Fibroblast of skin of left quadriceps (primary cell): ENCODE measurements around the gene METTL4.
"Not testable (repeated sequence)": the region's sequence is repeated elsewhere in the genome, so short reads cannot be mapped to it uniquely, and the experiment has no call there.

Experiments used
- DNase-seq, 2 experiments: peaks; one replicate each; pipeline ENCODE4 v3.0.0-alpha.2; 2013; ENCODE audit warnings: low read depth in 2 of 2

Gene METTL4

GRCh38 chr18:2559249-2559648 is 12.1 kb downstream of the METTL4 start:
- DNase-seq: no peak

DNA sequence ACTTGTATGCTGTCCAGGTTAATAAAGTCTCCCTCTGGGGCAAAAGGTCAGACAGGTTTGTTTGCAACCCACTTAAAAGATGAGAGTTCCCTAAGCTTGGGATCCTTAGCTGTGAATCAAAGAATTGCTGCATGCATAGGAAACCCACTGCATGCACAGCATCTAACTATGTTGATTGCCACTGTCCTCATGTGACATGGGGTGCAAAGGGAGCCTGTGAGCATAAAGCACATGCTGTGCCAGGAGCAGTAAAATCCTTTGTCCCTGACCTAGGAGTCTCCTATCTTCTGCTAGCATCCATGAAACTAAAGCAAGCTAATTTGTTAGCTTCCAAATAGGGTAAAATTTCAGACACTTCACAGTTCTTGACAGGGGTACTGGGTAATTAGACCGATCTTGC is 13.8 kb downstream of the METTL4 start:
- DNase-seq: no peak

- no peak for DNase-seq
These were observed 15.4 kb downstream of the METTL4 start for GRCh38 chr18:2555895-2556294.

GRCh38 chr18:2554696-2555095 is 16.6 kb downstream of the METTL4 start:
- DNase-seq: no peak

- DNase-seq: no peak
These were observed 19.9 kb downstream of the METTL4 start for GRCh38 chr18:2551425-2551824.

DNA sequence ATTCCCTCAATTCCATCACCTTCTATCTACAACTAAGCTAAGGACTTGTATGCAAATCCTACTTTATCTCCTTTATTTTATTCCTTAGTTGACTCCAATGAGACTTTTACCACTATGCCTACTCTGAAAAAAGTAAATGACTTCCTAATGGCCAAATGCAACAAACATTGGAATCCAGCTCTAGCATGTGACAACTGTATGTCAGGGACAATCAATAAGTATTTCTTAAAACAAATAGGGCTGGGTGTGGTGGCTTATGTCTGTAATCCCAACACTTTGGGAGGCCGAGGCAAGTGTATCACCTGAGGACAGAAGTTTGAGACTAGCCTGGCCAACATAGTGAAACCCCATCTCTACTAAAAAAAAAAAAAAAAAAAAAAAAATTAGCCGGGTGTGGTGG is 21.8 kb downstream of the METTL4 start:
- no peak for DNase-seq

GRCh38 chr18:2547477-2548087 is 23.7 kb downstream of the METTL4 start:
- DNase-seq: no peak

DNA sequence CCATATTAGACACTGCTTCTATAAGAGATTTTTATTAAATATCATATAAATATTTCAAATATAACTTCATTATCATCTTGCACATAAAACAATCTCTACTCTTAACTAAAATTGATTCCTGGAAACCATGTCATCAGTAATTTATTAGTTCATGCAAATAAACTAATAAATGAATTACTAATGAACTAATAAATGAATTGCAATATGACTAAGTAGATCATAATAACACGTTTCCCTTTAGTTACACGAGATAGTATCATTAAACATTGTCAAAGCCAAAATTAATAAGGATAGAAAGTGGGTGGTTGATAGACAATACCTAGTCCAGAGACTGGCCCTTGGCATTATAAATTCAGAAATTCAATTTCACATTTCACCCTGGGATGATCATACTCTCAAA is 26.1 kb downstream of the METTL4 start:
- DNase-seq: no peak

GRCh38 chr18:2541925-2542563 is 29.3 kb downstream of the METTL4 start:
- not testable (repeated sequence) for DNase-seq

DNA sequence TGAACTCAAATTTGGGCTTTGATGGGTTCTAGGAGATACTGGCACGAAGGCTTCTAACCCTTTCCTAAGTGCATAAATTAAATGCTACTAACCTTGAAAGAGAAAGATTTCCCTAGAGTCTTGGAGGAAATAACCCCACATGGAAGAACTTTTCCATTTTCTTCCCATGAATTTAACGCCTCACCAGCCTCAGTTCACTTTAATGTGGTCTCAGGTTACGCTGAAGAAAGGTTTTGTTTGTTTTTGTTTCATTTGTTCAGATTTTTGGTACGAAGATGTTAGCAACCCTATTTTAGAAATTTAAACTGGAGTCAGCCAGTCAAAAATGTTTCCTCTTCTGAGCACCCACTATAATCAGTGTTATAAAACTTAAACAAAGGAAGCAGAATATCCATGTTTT is 30.7 kb downstream of the METTL4 start:
- DNase-seq: no peak

GRCh38 chr18:2538844-2539243 is 32.5 kb downstream of the METTL4 start:
- peak in 1 of 2 experiments; percentile 41 for DNase-seq

GRCh38 chr18:2538236-2538635 is 33.1 kb downstream of the METTL4 start:
- DNase-seq: no peak

DNA sequence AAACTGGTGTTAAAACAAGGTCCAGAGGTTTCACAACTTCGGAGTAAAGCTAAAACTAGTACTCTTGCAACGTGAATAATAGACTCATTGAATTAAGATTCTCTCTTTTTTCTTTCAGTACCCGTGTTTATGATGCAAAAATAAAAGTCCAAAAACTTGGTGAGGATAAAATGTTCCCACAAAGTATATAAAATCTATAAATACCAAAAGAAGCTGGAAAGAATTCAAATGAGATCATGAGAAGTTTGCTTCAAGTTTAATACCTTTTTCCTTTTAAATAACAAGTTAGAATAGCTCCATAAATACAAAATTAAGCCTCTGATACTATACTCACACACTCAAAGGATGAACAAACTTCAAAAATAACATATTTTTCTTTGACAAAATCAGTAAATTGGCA is 34.0 kb downstream of the METTL4 start:
- DNase-seq: no peak

DNA sequence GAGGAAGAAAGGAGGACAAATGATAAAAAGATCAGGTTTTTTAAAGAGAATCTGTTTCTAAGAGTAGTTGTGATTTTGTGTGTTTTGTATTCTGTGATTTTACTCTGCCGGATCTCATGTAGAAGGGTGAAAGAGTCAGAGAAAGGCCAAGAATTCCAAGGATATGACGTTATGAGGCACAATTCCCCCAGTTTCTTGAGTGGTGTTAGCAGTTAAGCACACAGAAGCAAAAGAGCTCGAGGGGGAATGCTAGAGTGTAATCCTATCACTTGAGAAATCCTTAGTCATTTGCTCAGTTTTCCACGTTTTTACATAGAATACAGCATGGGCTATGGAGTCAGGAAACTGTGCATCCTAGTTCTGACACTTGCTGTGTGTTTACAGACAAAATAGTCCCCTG is 34.8 kb downstream of the METTL4 start:
- DNase-seq: peak in 1 of 2 experiments; percentile 33

- DNase-seq: no peak
These were observed 35.2 kb downstream of the METTL4 start for GRCh38 chr18:2536063-2536462.

DNA sequence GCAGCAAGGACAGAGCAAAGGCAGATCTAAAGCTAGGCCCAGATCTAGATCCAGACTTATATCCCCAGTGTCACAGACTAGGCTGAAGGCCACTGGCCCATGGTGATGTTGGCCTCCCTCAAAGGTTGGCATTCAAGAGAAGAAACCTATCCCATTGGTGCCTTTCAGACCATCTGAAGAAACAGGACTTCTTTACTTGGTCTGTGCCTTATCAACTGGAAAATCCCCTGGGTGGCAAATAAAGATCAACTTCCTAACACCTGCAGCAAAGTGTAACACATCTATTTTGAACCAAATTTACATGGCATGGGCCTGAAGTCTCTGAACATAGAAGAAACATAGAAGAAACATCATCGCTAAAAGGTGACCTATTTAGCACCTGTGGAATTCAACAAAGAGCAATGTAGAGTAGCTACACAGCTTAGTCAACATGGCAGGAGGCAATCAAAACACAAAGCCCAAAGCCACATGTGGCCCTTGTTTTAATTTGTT is 35.8 kb downstream of the METTL4 start:
- DNase-seq: no peak

DNA sequence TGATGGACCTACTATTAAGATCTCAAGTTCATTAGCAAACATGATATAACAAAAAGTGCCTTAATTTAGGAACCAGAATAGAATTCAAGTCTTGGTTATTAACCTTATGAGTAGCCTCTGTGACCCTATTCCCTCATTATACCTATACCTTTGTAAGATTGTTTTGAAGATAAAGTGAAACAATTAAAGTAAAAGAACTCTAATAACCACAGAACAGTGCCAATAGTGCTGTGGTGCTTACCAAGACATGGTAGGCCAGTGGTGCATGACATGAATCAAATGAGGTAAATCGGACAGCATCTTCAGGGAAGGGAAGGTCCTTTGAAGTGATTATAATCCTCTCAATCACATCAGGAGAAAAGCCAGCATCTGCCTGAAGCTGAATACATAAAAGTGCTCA is 36.4 kb downstream of the METTL4 start:
- no peak for DNase-seq

DNA sequence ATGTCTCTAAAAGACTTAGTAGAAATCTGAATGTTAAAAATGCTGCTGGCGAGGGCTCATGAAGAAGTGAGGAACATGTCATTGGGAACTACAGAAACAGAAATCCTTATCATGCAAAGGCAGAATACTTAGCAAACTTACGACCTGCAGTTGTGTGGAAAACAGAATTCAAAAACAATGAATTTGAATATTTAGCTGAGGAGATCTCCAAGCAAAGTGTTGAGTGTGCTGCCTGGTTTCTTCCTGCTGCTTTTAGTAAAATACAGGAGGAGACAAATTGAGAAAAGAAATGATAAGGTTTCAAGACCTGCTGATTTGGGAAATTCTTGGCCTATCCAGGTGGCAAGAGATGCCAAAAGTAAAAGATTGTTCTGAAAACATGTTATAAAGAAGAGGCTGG is 38.5 kb downstream of the METTL4 start:
- no peak for DNase-seq

- DNase-seq: no peak
These were observed 39.6 kb downstream of the METTL4 start for GRCh38 chr18:2531751-2532150.

GRCh38 chr18:2529154-2529553 is 42.2 kb downstream of the METTL4 start:
- peak; percentile 59 to 60 for DNase-seq

- DNase-seq: no peak
These were observed 45.0 kb downstream of the METTL4 start for GRCh38 chr18:2526329-2526728.

DNA sequence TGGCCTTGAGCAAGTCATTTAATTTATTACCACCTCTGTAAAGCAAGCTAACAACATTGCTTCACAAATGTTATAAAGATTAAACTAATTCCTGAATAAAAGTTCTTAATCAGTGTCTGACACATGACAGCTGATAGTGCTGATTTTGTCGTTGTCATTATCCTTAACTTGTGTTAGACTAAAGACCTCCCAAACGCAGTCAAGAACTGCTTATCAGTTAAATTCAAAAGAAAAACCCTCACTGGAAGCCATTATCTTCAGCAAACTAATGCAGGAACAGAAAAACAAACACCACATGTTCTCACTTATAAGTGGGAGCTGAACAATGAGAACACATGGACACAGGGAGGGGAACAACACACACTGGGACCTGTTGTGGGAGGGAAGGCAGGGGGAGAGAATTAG is 46.5 kb downstream of the METTL4 start:
- DNase-seq: not testable (repeated sequence)

GRCh38 chr18:2522112-2522511 is 49.2 kb downstream of the METTL4 start:
- no peak for DNase-seq

GRCh38 chr18:2518473-2518872 is 52.8 kb downstream of the METTL4 start:
- DNase-seq: no peak
